ENCODE results near the gene CYP1B1.
"Not testable (repeated sequence)": the region's sequence is repeated elsewhere in the genome, so short reads cannot be mapped to it uniquely, and the experiment has no call there.

CYP1B1 gene

GRCh38 chr2:38075507-38076151, at the start of gene CYP1B1:
CYP1B1 (minus strand) TSS chr2:38076151; CDS start chr2:38075388, 763 bp downstream.
- DNase-seq = peak in 1 of 2 experiments; percentile 36

GRCh38 chr2:38125007-38125406, 49.1 kb upstream of the CYP1B1 start:
- no peak for DNase-seq

- DNase-seq = no peak
Measured at GRCh38 chr2:38123911-38124310, 48.0 kb upstream of the CYP1B1 start.

DNA sequence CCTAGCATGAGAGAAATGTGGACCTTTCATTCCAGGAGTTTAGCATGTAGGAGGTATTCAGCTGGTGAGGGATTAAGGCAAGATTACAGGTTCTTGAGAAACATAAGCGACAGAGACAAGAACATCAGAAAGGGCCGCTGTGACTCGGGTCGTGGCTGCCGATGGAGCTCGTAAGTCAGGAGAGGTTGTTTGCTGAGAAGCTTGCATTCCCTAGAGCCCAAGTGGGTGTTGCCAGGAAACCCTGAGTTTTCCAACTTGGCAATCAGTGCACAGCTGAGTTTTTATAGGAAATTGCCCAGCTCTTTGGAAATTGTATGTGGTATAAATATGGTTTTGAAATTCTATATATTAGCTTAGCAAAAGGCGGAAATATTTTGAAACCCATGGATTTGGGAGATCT, 46.4 kb upstream of the CYP1B1 start:
- DNase-seq = no peak

DNA sequence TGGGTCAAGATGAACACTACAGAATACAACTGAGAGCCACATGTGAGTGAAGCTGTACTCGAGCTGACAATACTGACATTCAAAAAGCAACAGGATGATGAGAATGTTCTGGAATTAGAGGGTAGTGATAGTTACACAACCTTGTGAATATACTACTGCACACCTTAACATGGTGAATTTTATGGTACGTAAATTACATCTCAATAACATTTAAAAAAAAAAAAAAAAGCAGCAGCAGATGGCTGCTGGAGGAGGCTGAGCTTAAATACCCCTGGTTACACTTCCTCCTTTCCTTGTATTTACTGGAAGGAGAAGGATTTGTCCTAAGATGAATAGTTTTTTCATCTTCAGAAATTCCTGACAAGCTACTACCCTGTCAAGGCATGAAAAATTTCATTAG, 45.5 kb upstream of the CYP1B1 start:
- no peak for DNase-seq

DNA sequence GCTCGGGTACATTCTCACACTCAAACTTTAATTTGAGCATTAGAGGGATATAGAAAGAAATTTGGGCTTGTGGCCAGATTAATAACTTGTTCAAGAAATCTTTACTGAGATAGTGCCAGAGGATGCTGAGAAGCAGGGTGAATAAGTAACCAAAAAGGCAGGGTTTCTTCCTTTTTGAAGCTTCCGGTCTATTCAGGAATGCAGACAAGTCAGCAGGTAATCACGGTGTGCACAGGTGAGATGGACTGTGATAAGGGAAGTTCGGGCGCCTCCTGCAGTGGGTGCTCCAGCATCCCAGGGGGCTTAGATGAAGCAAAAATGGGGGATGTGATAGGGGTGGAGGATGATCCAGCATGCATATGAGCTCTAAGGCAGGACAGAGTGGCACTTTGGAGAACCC, 44.9 kb upstream of the CYP1B1 start:
- no peak for DNase-seq

- DNase-seq = no peak
Measured at GRCh38 chr2:38120264-38120592, 44.3 kb upstream of the CYP1B1 start.

- DNase-seq = no peak
Measured at GRCh38 chr2:38116762-38117161, 40.8 kb upstream of the CYP1B1 start.

DNA sequence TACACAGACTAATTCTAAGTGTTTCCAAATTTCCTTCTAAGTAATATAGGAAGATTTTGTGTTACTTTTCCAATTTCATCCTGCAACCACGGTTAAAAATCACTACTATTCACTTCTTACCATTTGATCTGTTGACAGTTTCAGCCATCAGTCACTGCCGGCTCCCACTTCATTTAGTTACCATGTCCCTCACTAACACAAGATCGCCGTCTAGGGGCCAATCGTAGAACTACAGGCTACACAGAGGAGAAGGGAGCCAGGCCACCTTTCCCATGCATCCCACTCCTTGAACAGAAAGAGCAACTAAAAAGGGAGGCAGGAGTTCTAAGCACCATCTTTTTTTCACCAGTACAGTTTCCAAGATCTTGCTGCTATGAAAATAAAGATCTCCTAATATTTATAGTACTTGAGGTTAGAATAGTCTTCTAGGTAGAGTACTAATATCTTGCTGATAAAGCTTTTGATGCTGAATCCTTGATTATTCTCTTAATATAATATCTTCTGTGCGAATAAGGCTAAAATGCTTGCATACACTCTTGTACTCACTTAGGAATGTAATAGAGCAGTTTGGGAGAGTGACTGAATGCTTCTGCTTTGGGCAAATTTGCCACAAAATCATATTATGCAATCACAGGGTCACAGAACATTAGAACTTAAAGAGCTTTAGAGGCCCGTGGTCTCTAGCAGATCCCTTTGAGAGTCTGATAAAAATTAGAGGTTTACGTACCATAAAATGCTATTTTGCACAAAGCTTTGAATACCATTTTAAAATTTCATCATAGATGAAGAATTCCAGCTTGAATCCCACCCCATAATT, 39.5 kb upstream of the CYP1B1 start:
- DNase-seq = peak; percentile 51 to 68

- no peak for DNase-seq
Measured at GRCh38 chr2:38113981-38114708, 38.2 kb upstream of the CYP1B1 start.

DNA sequence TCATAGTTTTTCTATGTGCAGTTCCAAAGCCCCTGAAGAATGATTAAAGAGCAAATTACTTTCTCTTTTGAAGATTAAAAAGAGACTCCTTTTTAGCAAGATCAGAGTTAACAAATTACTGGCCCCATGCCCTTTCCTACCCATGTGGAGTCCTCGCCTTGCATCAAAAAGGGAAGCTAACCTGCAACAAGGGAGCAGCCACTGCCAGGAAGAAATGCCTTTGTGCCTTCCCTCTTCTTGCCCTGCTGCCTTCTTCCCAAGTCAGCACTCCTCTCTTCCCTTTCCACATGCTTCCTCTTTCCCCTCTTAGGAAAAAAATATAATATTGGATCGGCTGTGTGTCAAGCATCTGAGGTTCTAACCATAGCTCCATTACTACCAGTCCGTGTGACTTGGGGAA, 37.1 kb upstream of the CYP1B1 start:
- DNase-seq = no peak

DNA sequence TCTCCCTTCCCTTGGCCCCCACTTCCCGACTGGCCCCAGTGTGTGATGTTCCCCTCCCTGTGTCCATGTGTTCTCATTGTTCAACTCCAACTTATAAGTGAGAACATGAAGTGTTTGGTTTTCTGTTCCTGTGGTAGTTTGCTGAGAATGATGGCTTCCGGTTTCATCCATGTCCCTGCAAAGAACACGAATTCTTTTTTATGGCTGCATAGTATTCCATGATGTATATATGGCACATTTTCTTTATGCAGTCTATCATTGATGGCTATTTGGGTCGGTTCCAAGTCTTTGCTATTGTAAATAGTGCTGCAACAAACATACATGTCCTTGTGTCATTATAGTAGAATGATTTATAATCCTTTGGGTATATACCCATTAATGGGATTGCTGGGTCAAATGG, 35.4 kb upstream of the CYP1B1 start:
- not testable (repeated sequence) for DNase-seq

- DNase-seq = no peak
Measured at GRCh38 chr2:38109732-38110181, 33.8 kb upstream of the CYP1B1 start.

- DNase-seq = no peak
Measured at GRCh38 chr2:38108907-38109731, 33.2 kb upstream of the CYP1B1 start.

DNA sequence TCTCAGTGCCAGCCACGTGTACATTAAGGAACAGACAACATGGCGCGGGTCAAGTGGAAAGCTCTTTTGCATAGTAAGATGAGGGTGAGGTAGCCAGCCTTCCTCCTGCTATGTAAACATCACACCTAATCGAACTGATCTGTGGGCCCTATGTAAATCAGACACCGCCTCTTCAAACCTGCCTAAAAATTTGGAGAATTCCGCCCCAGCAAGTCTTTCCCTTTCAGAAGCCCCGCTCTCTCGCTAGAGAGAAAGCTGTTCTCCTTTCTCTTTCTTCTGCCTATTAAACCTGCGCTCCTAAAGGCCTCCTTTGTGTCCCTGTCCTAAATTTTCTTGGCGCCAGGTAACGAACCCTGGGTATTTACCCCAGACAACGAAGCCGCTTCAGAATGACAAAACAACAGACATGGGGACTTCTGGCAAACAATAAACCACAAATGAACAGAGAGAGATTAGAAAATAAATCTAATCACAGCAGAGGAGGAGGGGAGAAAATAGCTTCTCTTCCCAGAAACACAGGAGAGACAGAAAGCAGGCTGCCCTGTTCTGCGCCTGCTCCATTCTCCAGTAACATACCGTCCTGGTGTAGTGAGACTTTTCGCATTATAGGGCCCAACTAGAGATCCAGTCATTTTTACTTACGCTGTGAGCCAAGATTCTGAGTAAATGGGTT, 31.9 kb upstream of the CYP1B1 start:
- DNase-seq = no peak

- DNase-seq = no peak
Measured at GRCh38 chr2:38106405-38107094, 30.6 kb upstream of the CYP1B1 start.

- DNase-seq = no peak
Measured at GRCh38 chr2:38105922-38106321, 30.0 kb upstream of the CYP1B1 start.

- DNase-seq = no peak
Measured at GRCh38 chr2:38104598-38104997, 28.6 kb upstream of the CYP1B1 start.

- no peak for DNase-seq
Measured at GRCh38 chr2:38100328-38100727, 24.4 kb upstream of the CYP1B1 start.

- no peak for DNase-seq
Measured at GRCh38 chr2:38099099-38100028, 23.4 kb upstream of the CYP1B1 start.
